DOHH2 (cell line): ENCODE data around the gene PAH.

Source experiments
- H3F3A ChIP-seq: fragments of 200-600 bp; sonication (generic), shearing (Covaris generic); 2 replicates; pipeline ENCODE4 v1.6.0; 2016; ENCODE audit warnings: antibody characterized with exemption, mild to moderate bottlenecking; ENCODE audit not compliant: control insufficient read depth, insufficient read depth
- H3K27ac ChIP-seq: fragments of 200-600 bp; sonication (generic); 2 replicates; pipeline ENCODE4 v1.5.1; 2014; ENCODE audit warnings: low read depth, mild to moderate bottlenecking, low read length, moderate library complexity
- H3K27me3 ChIP-seq: fragments of 200-600 bp; sonication (generic); 2 replicates; pipeline ENCODE4 v1.6.1; 2014; ENCODE audit warnings: mild to moderate bottlenecking, low read length, mixed read lengths; ENCODE audit not compliant: control insufficient read depth
- H3K36me3 ChIP-seq: fragments of 200-600 bp; sonication (generic); 2 replicates; pipeline ENCODE4 v1.6.1; 2014; ENCODE audit warnings: mild to moderate bottlenecking, low read length, moderate library complexity, mixed read lengths; ENCODE audit not compliant: control insufficient read depth
- H3K4me1 ChIP-seq: fragments of 200-600 bp; sonication (generic); 2 replicates; pipeline ENCODE4 v1.6.1; 2014; ENCODE audit warnings: mild to moderate bottlenecking, low read length, mixed read lengths; ENCODE audit not compliant: control insufficient read depth
- H3K4me2 ChIP-seq: fragments of 200-600 bp; sonication (generic); 2 replicates; pipeline ENCODE4 v1.6.0; 2014; ENCODE audit warnings: mild to moderate bottlenecking, low read length, moderate library complexity
- H3K4me3 ChIP-seq: fragments of 200-600 bp; sonication (generic); 2 replicates; pipeline ENCODE4 v1.5.1; 2014; ENCODE audit warnings: mild to moderate bottlenecking, low read length, mixed read lengths
- H3K79me2 ChIP-seq: fragments of 200-600 bp; sonication (generic); 2 replicates; pipeline ENCODE4 v1.6.1; 2014; ENCODE audit warnings: mild to moderate bottlenecking, low read length, mixed read lengths; ENCODE audit not compliant: control insufficient read depth
- H3K9me2 ChIP-seq: fragments of 200-600 bp; sonication (generic); replicated peaks from 2 replicates; pipeline ENCODE4 v1.6.1; 2014; ENCODE audit warnings: mild to moderate bottlenecking, low read length, mixed read lengths; ENCODE audit not compliant: control insufficient read depth
- H3K9me3 ChIP-seq: fragments of 200-600 bp; sonication (generic); 2 replicates; pipeline ENCODE4 v1.6.1; 2014; ENCODE audit warnings: antibody characterized with exemption, low read length, mixed read lengths; ENCODE audit not compliant: control insufficient read depth, insufficient read depth
- H4K20me1 ChIP-seq: fragments of 200-600 bp; sonication (generic); 2 replicates; pipeline ENCODE4 v1.6.0; 2014; ENCODE audit warnings: low read depth, mild to moderate bottlenecking, antibody characterized with exemption, low read length, moderate library complexity; ENCODE audit not compliant: control insufficient read depth, insufficient read depth
- CTCF ChIP-seq: fragments of 200-600 bp; sonication (generic); IDR thresholded peaks from one replicate; pipeline ENCODE4 v1.5.1; 2014; ENCODE audit warnings: antibody characterized with exemption, mild to moderate bottlenecking, low read depth, low read length; ENCODE audit not compliant: poor library complexity, severe bottlenecking
- EZH2phosphoT487 ChIP-seq: fragments of 200-600 bp; sonication (generic); IDR thresholded peaks from 2 replicates; pipeline ENCODE4 v1.6.1; 2017; ENCODE audit warnings: borderline replicate concordance, mild to moderate bottlenecking, antibody characterized with exemption, low read length, moderate library complexity, mixed read lengths

PAH gene

GRCh38 chr12:102948941-102949352, 31.9 kb upstream of the PAH start:
- H3K36me3 ChIP-seq: no peaks in the 10 kb centered on the region
- H3K9me3 ChIP-seq: no peaks in the 10 kb centered on the region
- H3K9me2 ChIP-seq: no peaks in the 10 kb centered on the region
- H3K4me3 ChIP-seq: no peak overlapping the region
- H3K27me3 ChIP-seq: peaks cover 9% of the 10 kb centered on the region; the same call in 1 of the 2 replicates
- H3K27ac ChIP-seq: no peak overlapping the region
- no peak overlapping the region for H3K4me2 ChIP-seq
- peak; percentile 95 for TF ChIP-seq CTCF
- TF ChIP-seq EZH2phosphoT487: no peak
- no peaks in the 10 kb centered on the region for H4K20me1 ChIP-seq
- no peaks in the 10 kb centered on the region for H3K4me1 ChIP-seq
- H3K79me2 ChIP-seq: no peaks in the 10 kb centered on the region
- H3F3A ChIP-seq: no peaks in the 10 kb centered on the region

GRCh38 chr12:102946042-102946441, 29.0 kb upstream of the PAH start:
- H3K79me2 ChIP-seq: no peaks in the 10 kb centered on the region
- no peaks in the 10 kb centered on the region for H4K20me1 ChIP-seq
- no peak overlapping the region for H3K4me2 ChIP-seq
- no peaks in the 10 kb centered on the region for H3F3A ChIP-seq
- H3K4me1 ChIP-seq: no peaks in the 10 kb centered on the region
- no peak overlapping the region for H3K27ac ChIP-seq
- peaks cover 7% of the 10 kb centered on the region; the same call in 1 of the 2 replicates for H3K27me3 ChIP-seq
- no peak overlapping the region for H3K4me3 ChIP-seq
- no peaks in the 10 kb centered on the region for H3K9me2 ChIP-seq
- no peaks in the 10 kb centered on the region for H3K36me3 ChIP-seq
- no peaks in the 10 kb centered on the region for H3K9me3 ChIP-seq
- TF ChIP-seq EZH2phosphoT487: no peak
- no peak for TF ChIP-seq CTCF

GRCh38 chr12:102939670-102940222, 22.7 kb upstream of the PAH start:
- H3K9me2 ChIP-seq: no peaks in the 10 kb centered on the region
- TF ChIP-seq CTCF (peak; percentile 19), EZH2phosphoT487 (no peak)
- no peaks in the 10 kb centered on the region for H3K27me3 ChIP-seq
- H3K9me3 ChIP-seq: no peaks in the 10 kb centered on the region
- no peaks in the 10 kb centered on the region for H3K36me3 ChIP-seq
- H3F3A ChIP-seq: no peaks in the 10 kb centered on the region
- no peaks in the 10 kb centered on the region for H3K79me2 ChIP-seq
- no peaks in the 10 kb centered on the region for H3K4me1 ChIP-seq
- no peaks in the 10 kb centered on the region for H4K20me1 ChIP-seq
- no peak overlapping the region for H3K4me3 ChIP-seq
- H3K4me2 ChIP-seq: no peak overlapping the region
- no peak overlapping the region for H3K27ac ChIP-seq

DNA sequence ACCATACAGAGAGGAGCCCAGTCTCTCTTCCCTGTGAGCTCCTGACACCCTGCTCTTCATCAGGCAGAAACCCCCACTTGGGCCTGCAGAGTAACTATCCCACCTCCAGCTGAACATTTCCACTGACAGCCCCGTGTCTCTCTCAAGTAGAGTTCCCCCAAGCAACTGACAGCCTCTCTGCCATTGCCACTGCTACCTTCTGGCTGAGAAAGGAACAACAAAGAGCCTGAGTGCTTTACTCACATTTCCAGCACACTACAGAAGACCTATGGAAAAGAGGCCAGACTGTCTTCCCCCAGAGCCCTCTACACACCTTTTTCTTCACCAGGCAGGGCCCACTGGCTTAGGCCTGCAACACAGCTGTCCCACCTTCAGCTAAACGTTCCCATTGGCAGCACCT, 22.0 kb upstream of the PAH start:
- Histone ChIP-seq H3K27ac (no peak overlapping the region), H3K4me2 (no peak overlapping the region), H3K9me3 (no peaks in the 10 kb centered on the region), H3K4me1 (no peaks in the 10 kb centered on the region), H3K4me3 (no peak overlapping the region), H3K9me2 (no peaks in the 10 kb centered on the region), H4K20me1 (no peaks in the 10 kb centered on the region), H3K79me2 (no peaks in the 10 kb centered on the region), H3F3A (no peaks in the 10 kb centered on the region), H3K36me3 (no peaks in the 10 kb centered on the region), H3K27me3 (no peaks in the 10 kb centered on the region)
- TF ChIP-seq CTCF: no peak
- no peak for TF ChIP-seq EZH2phosphoT487
